Tibial nerve (tissue), 4 donors: ENCODE measurements around the gene SF3B5. TPM values are rescaled to one million over a fixed set of nuclear protein-coding genes. Genes with fewer than 3 reads are reported as not detected.
A peak's percentile ranks its signal among the peaks of the same experiment; 100 is the strongest.

Source experiments
- DNase-seq, 2 donors: peaks; one replicate each; pipeline ENCODE4 v3.0.0-alpha.2; 2019; ENCODE audit warnings: low spot score in 2 of 2
- H3K27ac ChIP-seq, 4 donors: fragments of 200-600 bp; sonication (generic) in 3 of 4; one replicate each; pipeline ENCODE4 v1.5.1; 2017 to 2019; ENCODE audit warnings: mild to moderate bottlenecking in 1 of 4
- H3K27me3 ChIP-seq, 2 donors: fragments of 200-600 bp; sonication (generic) in 1 of 2; one replicate each; pipeline versions ENCODE4 v1.5.1 to v1.6.0; 2017 to 2019
- H3K36me3 ChIP-seq, 3 donors: fragments of 200-600 bp; sonication (generic); one replicate each; pipeline ENCODE4 v1.5.1; 2018 to 2019
- H3K4me1 ChIP-seq, 4 donors: fragments of 200-600 bp; sonication (generic) in 3 of 4; one replicate each; pipeline ENCODE4 v1.5.1; 2017 to 2019
- H3K4me3 ChIP-seq, 4 donors: fragments of 200-600 bp; sonication (generic) in 3 of 4; one replicate each; pipeline ENCODE4 v1.5.1; 2017 to 2019; ENCODE audit warnings: mild to moderate bottlenecking in 1 of 4, moderate library complexity in 1 of 4
- H3K9me3 ChIP-seq, 4 donors: fragments of 200-600 bp; sonication (generic) in 3 of 4; one replicate each; pipeline ENCODE4 v1.5.1; 2017 to 2019
- EP300 ChIP-seq, 2 donors: sonication (generic); formaldehyde crosslinking; IDR thresholded peaks; one replicate each; pipeline ENCODE4 v1.6.1; 2017; ENCODE audit warnings: antibody characterized with exemption in 2 of 2, mild to moderate bottlenecking in 1 of 2
- POLR2A ChIP-seq, 2 donors: fragments of 450-650 bp; IDR thresholded peaks; one replicate each; pipeline ENCODE4 v1.6.1; 2017; ENCODE audit warnings: antibody characterized with exemption in 2 of 2, mild to moderate bottlenecking in 2 of 2, moderate library complexity in 2 of 2
- WGBS, 2 donors: methylation state at CpG; one replicate each; pipeline ENCODE4 v1.1.5; 2018; 5-methylcytosine and 5-hydroxymethylcytosine counted together
- total RNA-seq, 4 donors: library from RNA; depleted of rRNA; stranded (reverse); fragments of >200 nt; gene quantifications; one replicate each; pipeline ENCODE4 v1.1.0, GENCODE V29; 2016
- TF ChIP-seq, protein P1 (sequence below), 5 experiments: fragments of 200-600 bp in 3 of 5; fragments of 450-650 bp in 2 of 5; sonication (generic) in 3 of 5; IDR thresholded peaks; one replicate each; pipeline ENCODE4 v1.5.1; 2016 to 2019; ENCODE audit warnings: antibody characterized with exemption in 5 of 5, mild to moderate bottlenecking in 3 of 5, moderate library complexity in 2 of 5

SF3B5 gene
- total RNA-seq, result 100 to 1,000 TPM in 3 of 4 donors, 10 to 100 TPM in 1; 99.8 to 155 (median 118) TPM

- TF ChIP-seq EP300 (IDR thresholded peaks at IDR 0.05) (peak; percentile 72 to 97), POLR2A (IDR thresholded peaks at IDR 0.05) (peak in 1 of 2 donors; percentile 68)
- TF ChIP-seq, protein P1, sequence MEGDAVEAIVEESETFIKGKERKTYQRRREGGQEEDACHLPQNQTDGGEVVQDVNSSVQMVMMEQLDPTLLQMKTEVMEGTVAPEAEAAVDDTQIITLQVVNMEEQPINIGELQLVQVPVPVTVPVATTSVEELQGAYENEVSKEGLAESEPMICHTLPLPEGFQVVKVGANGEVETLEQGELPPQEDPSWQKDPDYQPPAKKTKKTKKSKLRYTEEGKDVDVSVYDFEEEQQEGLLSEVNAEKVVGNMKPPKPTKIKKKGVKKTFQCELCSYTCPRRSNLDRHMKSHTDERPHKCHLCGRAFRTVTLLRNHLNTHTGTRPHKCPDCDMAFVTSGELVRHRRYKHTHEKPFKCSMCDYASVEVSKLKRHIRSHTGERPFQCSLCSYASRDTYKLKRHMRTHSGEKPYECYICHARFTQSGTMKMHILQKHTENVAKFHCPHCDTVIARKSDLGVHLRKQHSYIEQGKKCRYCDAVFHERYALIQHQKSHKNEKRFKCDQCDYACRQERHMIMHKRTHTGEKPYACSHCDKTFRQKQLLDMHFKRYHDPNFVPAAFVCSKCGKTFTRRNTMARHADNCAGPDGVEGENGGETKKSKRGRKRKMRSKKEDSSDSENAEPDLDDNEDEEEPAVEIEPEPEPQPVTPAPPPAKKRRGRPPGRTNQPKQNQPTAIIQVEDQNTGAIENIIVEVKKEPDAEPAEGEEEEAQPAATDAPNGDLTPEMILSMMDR (IDR thresholded peaks at IDR 0.05), result peak in 2 of 5 experiments; percentile 18 to 57
- no peaks in the 10 kb centered on the region for H3K9me3 ChIP-seq
- no peaks in the 10 kb centered on the region for H3K27me3 ChIP-seq
- 0 to 1% methylated on average over 51 to 56 of the region's 60 CpGs for WGBS, 2 donors
- peak within 1 kb of the TSS; percentile 72 to 88 (median 82) for H3K27ac ChIP-seq
- H3K4me1 ChIP-seq, result peaks cover 0 to 26% (median 15%) of the 10 kb centered on the region in 4 donors
- H3K36me3 ChIP-seq, result no peaks in the 10 kb centered on the region
- peak within 1 kb of the TSS; percentile 64 to 97 (median 86) for H3K4me3 ChIP-seq
- peak; percentile 97 to 99 for DNase-seq
Measured at GRCh38 chr6:144095134-144096002, at the start of gene SF3B5. TSS of gene SF3B5 (minus strand) at chr6:144095573. CDS start at chr6:144095497, 76 bp downstream.

- DNase-seq, result no peak
- H3K36me3 ChIP-seq, result no peaks in the 10 kb centered on the region
- 85 to 87% methylated on average over 1 of the region's 1 CpG for WGBS, 2 donors
- peaks cover 0 to 7% (median 0%) of the 10 kb centered on the region in 4 donors for H3K4me1 ChIP-seq
- no peak for TF ChIP-seq POLR2A (IDR thresholded peaks at IDR 0.05)
- TF ChIP-seq EP300 (IDR thresholded peaks at IDR 0.05), result no peak
- no peaks in the 10 kb centered on the region for H3K27me3 ChIP-seq
- H3K27ac ChIP-seq, result no peak overlapping the region
- H3K4me3 ChIP-seq, result no peak overlapping the region
- H3K9me3 ChIP-seq, result no peaks in the 10 kb centered on the region
Measured at GRCh38 chr6:144144996-144145395, 49.6 kb upstream of the SF3B5 start.

GRCh38 chr6:144143878-144144277 is 48.5 kb upstream of the SF3B5 start:
- Histone ChIP-seq H3K4me3 (no peak overlapping the region), H3K27ac (no peak overlapping the region), H3K36me3 (no peaks in the 10 kb centered on the region), H3K27me3 (no peaks in the 10 kb centered on the region), H3K4me1 (no peaks in the 10 kb centered on the region), H3K9me3 (no peaks in the 10 kb centered on the region)
- TF ChIP-seq, protein P1 (IDR thresholded peaks at IDR 0.05), result no peak
- no peak for DNase-seq

- H3K4me3 ChIP-seq, result no peak overlapping the region
- WGBS, 2 donors, result 84% methylated on average over 1 of the region's 1 CpG
- TF ChIP-seq, protein P1 (IDR thresholded peaks at IDR 0.05), result no peak
- no peak for TF ChIP-seq EP300 (IDR thresholded peaks at IDR 0.05)
- no peak for TF ChIP-seq POLR2A (IDR thresholded peaks at IDR 0.05)
- H3K9me3 ChIP-seq, result no peaks in the 10 kb centered on the region
- no peaks in the 10 kb centered on the region for H3K4me1 ChIP-seq
- H3K27ac ChIP-seq, result no peak overlapping the region
- H3K27me3 ChIP-seq, result no peaks in the 10 kb centered on the region
- no peaks in the 10 kb centered on the region for H3K36me3 ChIP-seq
- no peak for DNase-seq
Measured at GRCh38 chr6:144143106-144143505, 47.7 kb upstream of the SF3B5 start.

DNA sequence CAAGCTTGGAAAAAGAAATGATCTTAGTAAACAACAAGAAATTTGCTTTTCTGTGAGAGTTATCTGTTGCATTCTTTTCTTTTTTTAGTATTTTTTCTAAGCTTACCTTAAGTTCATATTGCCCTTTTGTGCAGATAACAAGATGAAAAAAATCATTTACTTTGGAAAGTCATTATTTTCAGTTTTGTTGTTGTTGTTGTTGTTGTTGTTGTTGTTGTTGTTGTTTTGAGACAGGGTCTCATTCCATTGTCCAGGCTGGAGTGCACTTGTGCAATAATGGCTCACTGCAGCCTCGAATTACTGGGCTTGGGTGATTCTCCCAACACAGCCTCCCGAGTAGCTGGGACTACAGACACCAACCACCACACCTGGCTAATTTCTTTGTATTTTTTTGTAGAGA is 46.1 kb upstream of the SF3B5 start:
- H3K4me1 ChIP-seq, result no peaks in the 10 kb centered on the region
- TF ChIP-seq, protein P1 (IDR thresholded peaks at IDR 0.05), result no peak
- TF ChIP-seq EP300 (IDR thresholded peaks at IDR 0.05) (no peak), POLR2A (IDR thresholded peaks at IDR 0.05) (no peak)
- WGBS, 2 donors, result 79 to 92% methylated on average over 2 of the region's 2 CpGs
- H3K27me3 ChIP-seq, result no peaks in the 10 kb centered on the region
- no peak for DNase-seq
- no peaks in the 10 kb centered on the region for H3K9me3 ChIP-seq
- H3K4me3 ChIP-seq, result no peak overlapping the region
- no peak overlapping the region for H3K27ac ChIP-seq
- H3K36me3 ChIP-seq, result no peaks in the 10 kb centered on the region
